HCT116 (cell line): ENCODE measurements around the gene ATG4B. TPM values are rescaled to one million over a fixed set of nuclear protein-coding genes. Genes with fewer than 3 reads are reported as not detected.

ENCODE experiments used
- ATAC-seq: fragments of 200-7000 bp; cut with Tn5 transposase; 2 replicates; pipeline ENCODE4 v1.9.1; 2020; ENCODE audit warnings: mild to moderate bottlenecking, moderate library complexity
- BruUV-seq: library from RNA; stranded (reverse); fragments of 400-500 nt; replicated peaks from 2 replicates; lab custom pipeline; 2021; lab: Mats Ljungman, UMichigan
- CTCF ChIA-PET: fragments of 300-600 bp; sonication (Branson Sonifier 250); formaldehyde crosslinking; loops from one replicate; lab custom pipeline; 2021; ENCODE audit warnings: antibody characterized with exemption; lab: Charles Lee
- POLR2A ChIA-PET: fragments of 300-600, 350-600 bp; sonication (Branson Sonifier 250); formaldehyde crosslinking; loops from one replicate; lab custom pipeline; 2021; ENCODE audit warnings: antibody characterized with exemption; lab: Charles Lee
- RAD21 ChIA-PET, 2 experiments: fragments of 300-600 bp; sonication (Branson Sonifier 250); formaldehyde crosslinking; loops; one replicate each; lab custom pipeline; 2023; ENCODE audit warnings: low total read pairs in 2 of 2; ENCODE audit not compliant: uncharacterized antibody in 2 of 2, unreplicated experiment in 2 of 2, low non-redundant PET in 1 of 2; lab: Charles Lee
- DNase-seq: peaks from one replicate; pipeline ENCODE4 v3.0.0-alpha.2; 2010; ENCODE audit warnings: low read depth, low spot score
- H2AFZ ChIP-seq: fragments of 200-600 bp; shearing (Covaris generic), sonication (generic); 2 replicates; pipeline ENCODE4 v1.6.1; 2017; ENCODE audit warnings: low read depth, mixed run types, mixed read lengths, antibody characterized with exemption, low read length; ENCODE audit not compliant: poor library complexity, severe bottlenecking
- H3K27ac ChIP-seq: 2 replicates; pipeline ENCODE4 v1.5.1; 2012; ENCODE audit warnings: low read depth, low read length
- H3K27me3 ChIP-seq: fragments of 200-600 bp; sonication (generic); 2 replicates; pipeline ENCODE4 v1.6.1; 2016; ENCODE audit warnings: mixed run types, low read length, mixed read lengths; ENCODE audit not compliant: insufficient read depth
- H3K36me3 ChIP-seq, 2 experiments: fragments of 200-500 bp in 1 of 2; fragments of 200-600 bp in 1 of 2; sonication (Bioruptor generic) in 1 of 2; sonication (generic) in 1 of 2; 2 replicates each; pipeline versions ENCODE4 v1.5.1 to v1.6.1; 2014 to 2016; ENCODE audit warnings: low read length in 2 of 2, inconsistent platforms in 1 of 2, mixed read lengths in 1 of 2, mixed run types in 1 of 2; ENCODE audit not compliant: insufficient read depth in 2 of 2, control insufficient read depth in 1 of 2
- H3K4me1 ChIP-seq, 2 experiments: fragments of 200-600 bp in 1 of 2; sonication (generic) in 1 of 2; 2 replicates each; pipeline versions ENCODE4 v1.5.1 to v1.6.1; 2012 to 2017; ENCODE audit warnings: low read length in 2 of 2, inconsistent platforms in 1 of 2, mild to moderate bottlenecking in 1 of 2, mixed read lengths in 1 of 2, mixed run types in 1 of 2, moderate library complexity in 1 of 2; ENCODE audit not compliant: insufficient read depth in 2 of 2, control insufficient read depth in 1 of 2
- H3K4me2 ChIP-seq: fragments of 200-600 bp; sonication (generic); 2 replicates; pipeline ENCODE4 v1.6.1; 2017; ENCODE audit warnings: mixed run types, low read length, mixed read lengths
- H3K4me3 ChIP-seq, 2 experiments: fragments of 200-600 bp in 1 of 2; sonication (generic) in 1 of 2; replicated peaks in 1 of 2; 2 replicates each; pipeline ENCODE4 v1.5.1; 2011 to 2016; ENCODE audit warnings: low read length in 2 of 2, control low read depth in 1 of 2, low read depth in 1 of 2, mild to moderate bottlenecking in 1 of 2, mixed read lengths in 1 of 2, mixed run types in 1 of 2
- H3K79me2 ChIP-seq: fragments of 200-600 bp; sonication (generic); 2 replicates; pipeline ENCODE4 v1.6.1; 2017; ENCODE audit warnings: mild to moderate bottlenecking, mixed run types, low read length, moderate library complexity, mixed read lengths; ENCODE audit not compliant: insufficient read depth
- H3K9ac ChIP-seq: fragments of 200-600 bp; sonication (generic); 2 replicates; pipeline ENCODE4 v1.6.1; 2016; ENCODE audit warnings: low read length, mixed read lengths
- H3K9me2 ChIP-seq: fragments of 200-600 bp; sonication (generic), shearing (Covaris generic); 2 replicates; pipeline ENCODE4 v1.6.1; 2017; ENCODE audit warnings: mixed run types, mild to moderate bottlenecking, moderate library complexity; ENCODE audit not compliant: insufficient read depth
- H3K9me3 ChIP-seq, 2 experiments: fragments of 200-500 bp in 1 of 2; fragments of 200-600 bp in 1 of 2; sonication (Bioruptor generic) in 1 of 2; sonication (generic) in 1 of 2; 2 replicates each; pipeline ENCODE4 v1.6.1; 2014 to 2017; ENCODE audit warnings: low read length in 2 of 2, mixed read lengths in 2 of 2, inconsistent platforms in 1 of 2, low read depth in 1 of 2, mild to moderate bottlenecking in 1 of 2, mixed run types in 1 of 2, moderate library complexity in 1 of 2; ENCODE audit not compliant: control insufficient read depth in 1 of 2, insufficient read depth in 1 of 2
- H4K20me1 ChIP-seq: fragments of 200-600 bp; sonication (generic), shearing (Covaris generic); 2 replicates; pipeline ENCODE4 v1.6.1; 2017; ENCODE audit warnings: mixed run types, mild to moderate bottlenecking, moderate library complexity; ENCODE audit not compliant: insufficient read depth
- ATF3 ChIP-seq: IDR thresholded peaks from 2 replicates; pipeline ENCODE4 v1.6.1; 2012
- EGR1 ChIP-seq: IDR thresholded peaks from 2 replicates; pipeline ENCODE4 v1.6.1; 2012; ENCODE audit warnings: low read depth
- EZH2 ChIP-seq: fragments of 200-600 bp; sonication (generic); IDR thresholded peaks from 2 replicates; pipeline ENCODE4 v1.6.1; 2017; ENCODE audit warnings: antibody characterized with exemption, mixed run types
- EZH2phosphoT487 ChIP-seq: fragments of 200-600 bp; IDR thresholded peaks from 2 replicates; pipeline ENCODE4 v1.6.1; 2018; ENCODE audit warnings: antibody characterized with exemption, borderline replicate concordance
- FOSL1 ChIP-seq: IDR thresholded peaks from 2 replicates; pipeline ENCODE4 v1.6.1; 2012; ENCODE audit warnings: low read depth
- JUND ChIP-seq: IDR thresholded peaks from 2 replicates; pipeline ENCODE4 v1.6.1; 2012
- MAX ChIP-seq: IDR thresholded peaks from 2 replicates; pipeline ENCODE4 v1.6.1; 2012
- POLR2A ChIP-seq: IDR thresholded peaks from 2 replicates; pipeline ENCODE4 v1.7.0; 2011; ENCODE audit warnings: borderline replicate concordance; ENCODE audit not compliant: insufficient read depth, insufficient read length; ENCODE audit errors: extremely low read depth
- POLR2AphosphoS5 ChIP-seq: IDR thresholded peaks from 2 replicates; pipeline ENCODE4 v1.6.1; 2011; ENCODE audit warnings: mild to moderate bottlenecking, low read depth, low read length, moderate library complexity
- RAD21 ChIP-seq: IDR thresholded peaks from 2 replicates; pipeline ENCODE4 v1.6.1; 2012; ENCODE audit warnings: low read depth, mild to moderate bottlenecking
- SIN3A ChIP-seq: IDR thresholded peaks from 2 replicates; pipeline ENCODE4 v1.6.1; 2012; ENCODE audit warnings: low read depth
- SP1 ChIP-seq: IDR thresholded peaks from 2 replicates; pipeline ENCODE4 v1.6.1; 2012; ENCODE audit warnings: low read depth
- SRF ChIP-seq: IDR thresholded peaks from 2 replicates; pipeline ENCODE4 v1.6.1; 2012; ENCODE audit warnings: low read depth
- ZFX ChIP-seq: fragments of 450-650 bp; IDR thresholded peaks from 2 replicates; pipeline ENCODE4 v1.6.1; 2017
- intact Hi-C: fragments of 100-400 bp; cut with micrococcal nuclease; formaldehyde crosslinking; loops from 2 replicates; pipeline ENCODE4 v1.10.0; 2022
- total RNA-seq: library from RNA; stranded (reverse); gene quantifications from one replicate; pipeline ENCODE4 v1.2.1, GENCODE V29; 2021; ENCODE audit not compliant: unreplicated experiment
- TF ChIP-seq, protein P1 (sequence below), 3 experiments: fragments of 200-600 bp in 1 of 3; sonication (generic) in 1 of 3; IDR thresholded peaks in 2 of 3; conservative IDR thresholded peaks in 1 of 3; 2 replicates each; pipeline ENCODE4 v1.5.1; 2012 to 2017; ENCODE audit warnings: low read depth in 2 of 3, low read length in 2 of 3, antibody characterized with exemption in 1 of 3, borderline replicate concordance in 1 of 3, control low read depth in 1 of 3, mild to moderate bottlenecking in 1 of 3, mixed read lengths in 1 of 3, mixed run types in 1 of 3, moderate library complexity in 1 of 3; ENCODE audit not compliant: insufficient read depth in 1 of 3

The ATG4B gene
- total RNA-seq, 1 experiment from 2014 or later: 87.4 TPM

DNA sequence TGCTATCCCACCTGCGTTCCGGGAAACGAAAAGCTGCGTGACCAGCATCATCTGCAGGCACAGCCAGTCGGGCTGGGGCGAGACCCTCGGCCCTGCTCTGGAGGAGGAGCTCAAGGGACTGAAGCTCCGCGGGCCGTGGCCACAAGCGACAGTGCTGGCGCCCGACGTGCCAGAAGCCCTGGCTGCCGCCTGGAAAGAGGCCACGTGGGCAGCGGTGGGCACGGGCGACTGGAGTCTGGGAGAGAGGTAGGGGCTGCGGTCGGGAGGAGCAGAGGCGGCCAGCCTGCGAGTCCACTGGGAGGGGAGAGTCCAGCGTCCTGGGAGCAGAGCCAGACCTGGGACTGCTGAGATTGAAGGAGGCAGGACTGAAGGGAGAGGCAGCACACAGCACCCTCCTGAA lies 39.9 kb downstream of the ATG4B start:
- no TSS peak for BruUV-seq
- TF ChIP-seq POLR2AphosphoS5 (no peak), ATF3 (no peak), ZFX (no peak), FOSL1 (no peak), POLR2A (no peak), EZH2 (no peak)
- TF ChIP-seq, protein P1, sequence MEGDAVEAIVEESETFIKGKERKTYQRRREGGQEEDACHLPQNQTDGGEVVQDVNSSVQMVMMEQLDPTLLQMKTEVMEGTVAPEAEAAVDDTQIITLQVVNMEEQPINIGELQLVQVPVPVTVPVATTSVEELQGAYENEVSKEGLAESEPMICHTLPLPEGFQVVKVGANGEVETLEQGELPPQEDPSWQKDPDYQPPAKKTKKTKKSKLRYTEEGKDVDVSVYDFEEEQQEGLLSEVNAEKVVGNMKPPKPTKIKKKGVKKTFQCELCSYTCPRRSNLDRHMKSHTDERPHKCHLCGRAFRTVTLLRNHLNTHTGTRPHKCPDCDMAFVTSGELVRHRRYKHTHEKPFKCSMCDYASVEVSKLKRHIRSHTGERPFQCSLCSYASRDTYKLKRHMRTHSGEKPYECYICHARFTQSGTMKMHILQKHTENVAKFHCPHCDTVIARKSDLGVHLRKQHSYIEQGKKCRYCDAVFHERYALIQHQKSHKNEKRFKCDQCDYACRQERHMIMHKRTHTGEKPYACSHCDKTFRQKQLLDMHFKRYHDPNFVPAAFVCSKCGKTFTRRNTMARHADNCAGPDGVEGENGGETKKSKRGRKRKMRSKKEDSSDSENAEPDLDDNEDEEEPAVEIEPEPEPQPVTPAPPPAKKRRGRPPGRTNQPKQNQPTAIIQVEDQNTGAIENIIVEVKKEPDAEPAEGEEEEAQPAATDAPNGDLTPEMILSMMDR (IDR thresholded peaks at IDR 0.05 in 2 of 3, conservative IDR thresholded peaks at IDR 0.05 in 1 of 3; ENCODE audit: borderline replicate concordance in 1 of 3, insufficient read depth in 1 of 3, low read depth in 2 of 3, low read length in 2 of 3): no peak
- POLR2A ChIA-PET: interaction anchor here (1.8 kb wide), 1 partner anchor 9 kb away, joined by 4 read pairs; the partner anchor contains the start of gene DTYMK
- Histone ChIP-seq H4K20me1 (no peaks in the 10 kb centered on the region), H3K27ac (no peak overlapping the region), H3K9ac (no peak overlapping the region), H3K9me2 (no peaks in the 10 kb centered on the region), H3K4me3 (no peak overlapping the region), H2AFZ (no peak overlapping the region), H3K4me1 (peaks cover 0 to 3% of the 10 kb centered on the region in 2 experiments; a peak in 2 of 4 replicates), H3K4me2 (no peak overlapping the region), H3K36me3 (peaks cover 30 to 34% of the 10 kb centered on the region in 2 experiments), H3K9me3 (no peaks in the 10 kb centered on the region), H3K27me3 (no peaks in the 10 kb centered on the region), H3K79me2 (peaks cover 25% of the 10 kb centered on the region)
- DNase-seq (no peak), ATAC-seq (no peak)
- intact Hi-C loops: no loop called here
- CTCF ChIA-PET: no interaction called here
- RAD21 ChIA-PET: no interaction called here

- ChIA-PET POLR2A (interaction anchor here (1.8 kb wide), 1 partner anchor 8 kb away, joined by 4 read pairs; the partner anchor contains the start of gene DTYMK), RAD21 (no interaction called here), CTCF (no interaction called here)
- no peak for ATAC-seq
- no peak for DNase-seq
- Histone ChIP-seq H3K36me3 (peaks cover 33 to 40% of the 10 kb centered on the region in 2 experiments), H3K79me2 (peaks cover 34% of the 10 kb centered on the region), H4K20me1 (no peaks in the 10 kb centered on the region), H3K9ac (no peak overlapping the region), H3K4me1 (peaks cover 0 to 3% of the 10 kb centered on the region in 2 experiments; a peak in 2 of 4 replicates), H3K4me3 (no peak overlapping the region), H3K9me2 (no peaks in the 10 kb centered on the region), H3K9me3 (no peaks in the 10 kb centered on the region), H3K27ac (no peak overlapping the region), H3K27me3 (no peaks in the 10 kb centered on the region), H2AFZ (no peak overlapping the region), H3K4me2 (no peak overlapping the region)
- no TSS peak for BruUV-seq
- intact Hi-C loops: no loop called here
- no peak for TF ChIP-seq POLR2A
- TF ChIP-seq EZH2phosphoT487: no peak
- no peak for TF ChIP-seq EZH2
- TF ChIP-seq SIN3A: no peak
- no peak for TF ChIP-seq POLR2AphosphoS5
- no peak for TF ChIP-seq FOSL1
- TF ChIP-seq EGR1: no peak
- TF ChIP-seq SP1: no peak
- no peak for TF ChIP-seq JUND
- no peak for TF ChIP-seq SRF
- no peak for TF ChIP-seq MAX
- no peak for TF ChIP-seq RAD21
- TF ChIP-seq, all 23 proteins: peak for 0
Observed at GRCh38 chr2:241678307-241678706, 40.8 kb downstream of the ATG4B start.
